Right ventricle myocardium inferior (tissue), 1 donor: ENCODE data around the gene ZNF500. TPM values are rescaled to one million over a fixed set of nuclear protein-coding genes. Genes with fewer than 3 reads are reported as not detected.

Experiments used
- ATAC-seq: fragments of 200-7000 bp; cut with Tn5 transposase; one replicate; pipeline ENCODE4 v1.9.1; 2020; ENCODE audit warnings: mild to moderate bottlenecking, moderate library complexity
- DNase-seq: peaks from one replicate; pipeline ENCODE4 v3.0.0; 2021; ENCODE audit errors: missing footprints
- intact Hi-C: fragments of 100-400 bp; cut with DNase I; formaldehyde crosslinking; loops from one replicate; pipeline ENCODE4 v1.11.0; 2022
- total RNA-seq: library from RNA; stranded (reverse); fragmentation: NEBNext Ultra II Directional; extraction: Animal tissue kit (Norgen Biotek cat#: 25700); gene quantifications from one replicate; pipeline ENCODE4 v1.2.1, GENCODE V29; 2021
- donor health status: DM: no; HTN: yes; CAD: no; lungs with severe emphysema.

The ZNF500 gene
- total RNA-seq, 1 donor from 2014 or later: 6.5 TPM

DNA sequence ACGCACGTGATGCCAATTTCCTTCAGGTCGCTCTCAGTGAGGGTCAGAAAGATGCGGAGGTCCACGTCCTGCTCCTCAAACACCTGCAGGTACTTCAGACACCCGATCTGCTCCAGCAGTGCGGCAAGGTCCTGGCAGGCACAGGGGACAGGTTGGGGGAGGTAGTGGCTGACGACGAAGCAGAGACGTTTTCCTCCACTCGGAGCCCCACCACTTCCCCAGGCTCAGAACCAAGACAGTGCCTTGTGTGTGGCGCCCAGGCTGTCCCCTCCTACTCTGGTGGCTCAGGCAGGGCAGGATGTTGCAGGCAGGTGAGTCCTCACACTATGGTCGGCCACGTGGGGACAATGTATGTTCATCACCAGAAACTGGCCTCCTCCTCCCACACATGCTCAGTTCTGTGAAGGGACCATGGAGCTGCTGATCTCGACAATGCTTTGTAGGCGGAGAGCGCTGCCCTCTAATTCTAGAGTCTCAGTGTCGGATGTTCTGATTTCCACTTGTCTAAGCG, 67.9 kb downstream of the ZNF500 start:
- DNase-seq: no peak
- no peak for ATAC-seq
- intact Hi-C loops: loop anchor here (10.0 kb wide), 1 partner anchor 256 kb away; the partner anchor contains the start of gene SEC14L5

DNA sequence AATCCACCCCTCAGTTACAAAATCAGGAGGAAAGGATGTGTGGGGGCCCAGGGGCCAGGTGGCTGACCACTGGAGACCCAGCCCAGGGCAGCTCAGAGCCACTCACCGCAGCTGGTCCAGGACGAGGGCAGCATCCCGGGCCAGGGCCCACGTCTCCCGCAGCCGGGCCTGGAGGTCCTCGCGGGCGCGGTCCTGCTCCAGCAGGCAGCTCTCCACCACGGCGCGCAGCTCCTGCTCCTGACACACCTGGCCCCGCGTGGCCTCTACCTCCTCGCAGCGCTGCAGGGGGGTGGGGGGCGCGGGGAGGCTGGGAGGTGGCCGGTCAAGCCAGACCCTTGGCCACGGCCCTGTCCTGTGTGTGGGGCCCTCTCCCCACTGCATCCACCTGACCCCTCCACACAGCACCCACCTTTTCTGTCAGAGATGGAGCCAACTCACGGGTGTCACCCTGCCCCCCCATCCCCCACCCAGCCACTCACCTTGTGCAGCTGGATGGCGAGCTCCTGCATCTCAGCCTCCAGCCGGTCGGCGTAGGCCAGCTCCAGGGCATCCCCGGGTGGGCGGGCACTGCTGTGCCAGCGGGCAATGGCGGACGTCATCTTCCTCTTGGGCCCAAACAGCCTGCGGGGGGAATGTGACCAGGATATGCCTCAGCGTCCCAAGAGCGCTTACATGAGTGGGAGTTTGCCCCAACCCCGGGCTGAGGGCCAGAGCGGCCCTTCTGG, 68.5 kb downstream of the ZNF500 start:
- no peak for ATAC-seq
- intact Hi-C loops: loop anchor here (10.0 kb wide), 1 partner anchor 256 kb away; the partner anchor contains the start of gene SEC14L5
- DNase-seq: no peak

Other genes starting within 250 kb of the ZNF500 start
- gene CDIP1, start 228.4 kb downstream of the ZNF500 start, total RNA-seq: 46.3 TPM
- 0.05 TPM for gene C16orf96, start 210.8 kb downstream of the ZNF500 start, total RNA-seq
- gene UBALD1, start 152.3 kb downstream of the ZNF500 start, total RNA-seq: 26.2 TPM
- 32.2 TPM for gene MGRN1, start 142.3 kb downstream of the ZNF500 start, total RNA-seq
- gene NUDT16L1, start 73.6 kb downstream of the ZNF500 start, total RNA-seq: 52.3 TPM
- gene ANKS3, start 32.9 kb downstream of the ZNF500 start, total RNA-seq: 9.1 TPM
- 1.5 TPM for gene DNAAF8, start 32.6 kb downstream of the ZNF500 start, total RNA-seq
- gene SEPTIN12, start 21.2 kb upstream of the ZNF500 start, total RNA-seq: not detected
- gene SMIM22, start 28.2 kb upstream of the ZNF500 start, total RNA-seq: not detected
- gene ROGDI, start 35.5 kb upstream of the ZNF500 start, total RNA-seq: 102 TPM
- gene GLYR1, start 80.1 kb upstream of the ZNF500 start, total RNA-seq: 88.8 TPM
- 45.2 TPM for gene UBN1, start 80.3 kb upstream of the ZNF500 start, total RNA-seq
- 20.2 TPM for gene PPL, start 170.0 kb upstream of the ZNF500 start, total RNA-seq
- gene SEC14L5, start 191.2 kb upstream of the ZNF500 start, total RNA-seq: 23.5 TPM